MM.1S (cell line): ENCODE measurements around the gene SYPL1.

ENCODE experiments used
- CTCF ChIP-seq: fragments of 300-600 bp; sonication (generic); IDR thresholded peaks from 2 replicates; pipeline ENCODE4 v1.5.1; 2016; ENCODE audit warnings: antibody characterized with exemption, low read length, mixed read lengths
- EZH2 ChIP-seq: fragments of 300-600 bp; sonication (generic); optimal IDR thresholded peaks from 2 replicates; pipeline ENCODE3; 2017; ENCODE audit warnings: low read depth, mild to moderate bottlenecking, antibody characterized with exemption, low read length, mixed read lengths
- EZH2phosphoT487 ChIP-seq: fragments of 300-600 bp; sonication (generic); IDR thresholded peaks from 2 replicates; pipeline ENCODE4 v1.6.1; 2018; ENCODE audit warnings: antibody characterized with exemption, low read length

GRCh38 chr7:106119719-106120118 is 7.6 kb upstream of the SYPL1 start:
- TF ChIP-seq CTCF = no peak
- no peak for TF ChIP-seq EZH2phosphoT487
- no peak for TF ChIP-seq EZH2
